Measurements from ENCODE around the gene DCC. TPM values are rescaled to one million over a fixed set of nuclear protein-coding genes. Genes with fewer than 3 reads are reported as not detected.

Gene DCC
- total RNA-seq, 2 experiments from 2014 or later: not detected

DNA sequence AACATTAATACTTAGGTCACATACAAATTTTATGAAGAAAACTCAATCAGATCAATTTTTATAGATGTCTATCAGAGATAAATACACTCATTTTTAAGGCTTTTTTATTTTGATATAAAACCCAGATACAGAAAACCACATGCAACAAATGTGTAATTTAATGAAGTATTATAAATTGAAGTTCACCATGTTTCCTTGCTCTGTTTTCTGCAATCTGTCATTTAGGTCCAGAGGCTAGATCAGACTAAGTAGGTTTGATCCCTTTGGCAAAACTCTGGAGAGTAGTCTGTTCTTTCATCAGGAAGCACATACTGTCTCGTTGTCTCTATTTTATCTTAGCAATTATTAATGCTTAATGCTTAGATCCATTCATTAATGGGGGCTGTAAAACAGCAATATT lies 1042.9 kb downstream of the DCC start:
- ATAC-seq (ENCODE audit: poor library complexity): no peak
- Mint-ChIP-seq H3K27ac (no peak overlapping the region), H3K4me3 (no peak overlapping the region), H3K27me3 (no peaks in the 10 kb centered on the region), H3K4me1 (ENCODE audit: low read depth) (no peaks in the 10 kb centered on the region), H3K9me3 (peaks cover 3% of the 10 kb centered on the region), H3K36me3 (ENCODE audit: low read depth) (no peaks in the 10 kb centered on the region)
- Histone ChIP-seq H3K27me3 (ENCODE audit: control insufficient read depth in 1 of 2, insufficient read depth in 2 of 2, low read length in 2 of 2) (no peaks in the 10 kb centered on the region), H3K9me3 (ENCODE audit: control insufficient read depth in 1 of 2, insufficient read depth in 1 of 2, low read length in 2 of 2) (peaks cover 0 to 3% of the 10 kb centered on the region in 2 experiments), H3K4me1 (ENCODE audit: insufficient read depth, low read length) (no peaks in the 10 kb centered on the region), H3K4me3 (ENCODE audit: low read length) (no peak overlapping the region), H3K27ac (ENCODE audit: low read depth in 1 of 2, low read length in 2 of 2) (no peak overlapping the region), H3K36me3 (ENCODE audit: insufficient read depth, low read length) (no peaks in the 10 kb centered on the region)
- no peak for DNase-seq
- ChIA-PET POLR2A (no interaction called here), CTCF (no interaction called here)
- TF ChIP-seq CTCF (IDR thresholded peaks at IDR 0.05): no peak
- intact Hi-C loops (cut with DNase I, micrococcal nuclease): no loop called here

GRCh38 chr18:53385889-53386288 lies 1045.9 kb downstream of the DCC start:
- DNase-seq (no peak), ATAC-seq (ENCODE audit: poor library complexity) (no peak)
- H3K27me3 Mint-ChIP-seq: no peaks in the 10 kb centered on the region
- Histone ChIP-seq H3K36me3 (ENCODE audit: insufficient read depth, low read length) (no peaks in the 10 kb centered on the region), H3K27ac (ENCODE audit: low read depth in 1 of 2, low read length in 2 of 2) (no peak overlapping the region), H3K4me1 (ENCODE audit: insufficient read depth, low read length) (no peaks in the 10 kb centered on the region), H3K4me3 (ENCODE audit: low read length) (no peak overlapping the region), H3K27me3 (ENCODE audit: control insufficient read depth in 1 of 2, insufficient read depth in 2 of 2, low read length in 2 of 2) (no peaks in the 10 kb centered on the region), H3K9me3 (ENCODE audit: control insufficient read depth in 1 of 2, insufficient read depth in 1 of 2, low read length in 2 of 2) (peaks cover 0 to 3% of the 10 kb centered on the region in 2 experiments)
- H3K36me3 Mint-ChIP-seq (ENCODE audit: low read depth): no peaks in the 10 kb centered on the region
- CTCF ChIA-PET: no interaction called here
- no peaks in the 10 kb centered on the region for H3K4me1 Mint-ChIP-seq (ENCODE audit: low read depth)
- POLR2A ChIA-PET: no interaction called here
- no peak for TF ChIP-seq CTCF (IDR thresholded peaks at IDR 0.05)
- intact Hi-C loops (cut with DNase I, micrococcal nuclease): no loop called here
- no peak overlapping the region for H3K4me3 Mint-ChIP-seq
- peaks cover 3% of the 10 kb centered on the region for H3K9me3 Mint-ChIP-seq
- H3K27ac Mint-ChIP-seq: no peak overlapping the region

- H3K4me3 ChIP-seq (ENCODE audit: low read length): no peak overlapping the region
- no peaks in the 10 kb centered on the region for H3K27me3 ChIP-seq (ENCODE audit: control insufficient read depth in 1 of 2, insufficient read depth in 2 of 2, low read length in 2 of 2)
- no peak for ATAC-seq (ENCODE audit: poor library complexity)
- H3K36me3 Mint-ChIP-seq (ENCODE audit: low read depth): no peaks in the 10 kb centered on the region
- peaks cover 0 to 3% of the 10 kb centered on the region in 2 experiments for H3K9me3 ChIP-seq (ENCODE audit: control insufficient read depth in 1 of 2, insufficient read depth in 1 of 2, low read length in 2 of 2)
- intact Hi-C loops (cut with DNase I, micrococcal nuclease): no loop called here
- no peaks in the 10 kb centered on the region for H3K36me3 ChIP-seq (ENCODE audit: insufficient read depth, low read length)
- ChIA-PET CTCF (no interaction called here), POLR2A (no interaction called here)
- no peak overlapping the region for H3K4me3 Mint-ChIP-seq
- H3K27me3 Mint-ChIP-seq: no peaks in the 10 kb centered on the region
- peaks cover 3% of the 10 kb centered on the region for H3K9me3 Mint-ChIP-seq
- DNase-seq: no peak
- no peaks in the 10 kb centered on the region for H3K4me1 ChIP-seq (ENCODE audit: insufficient read depth, low read length)
- no peaks in the 10 kb centered on the region for H3K4me1 Mint-ChIP-seq (ENCODE audit: low read depth)
- no peak overlapping the region for H3K27ac Mint-ChIP-seq
- no peak overlapping the region for H3K27ac ChIP-seq (ENCODE audit: low read depth in 1 of 2, low read length in 2 of 2)
- TF ChIP-seq CTCF (IDR thresholded peaks at IDR 0.05): no peak
Measured at GRCh38 chr18:53387581-53387980, 1047.6 kb downstream of the DCC start.
